GM19463 (cell line): Measurements from ENCODE around the gene DYRK1A.

Source experiments
- ATAC-seq: cut with Tn5 transposase; IDR thresholded peaks from one replicate; pipeline ENCODE4 v1.9.1; 2021; ENCODE audit warnings: mild to moderate bottlenecking, moderate library complexity; ENCODE audit not compliant: unreplicated experiment

Gene DYRK1A

GRCh38 chr21:37475186-37475868 is 108.8 kb downstream of the DYRK1A start:
- ATAC-seq: no peak

GRCh38 chr21:37478794-37479193 is 112.2 kb downstream of the DYRK1A start:
- no peak for ATAC-seq

GRCh38 chr21:37483776-37484175 is 117.2 kb downstream of the DYRK1A start:
- no peak for ATAC-seq

- no peak for ATAC-seq
Observed at GRCh38 chr21:37484535-37485474, 118.2 kb downstream of the DYRK1A start.

DNA sequence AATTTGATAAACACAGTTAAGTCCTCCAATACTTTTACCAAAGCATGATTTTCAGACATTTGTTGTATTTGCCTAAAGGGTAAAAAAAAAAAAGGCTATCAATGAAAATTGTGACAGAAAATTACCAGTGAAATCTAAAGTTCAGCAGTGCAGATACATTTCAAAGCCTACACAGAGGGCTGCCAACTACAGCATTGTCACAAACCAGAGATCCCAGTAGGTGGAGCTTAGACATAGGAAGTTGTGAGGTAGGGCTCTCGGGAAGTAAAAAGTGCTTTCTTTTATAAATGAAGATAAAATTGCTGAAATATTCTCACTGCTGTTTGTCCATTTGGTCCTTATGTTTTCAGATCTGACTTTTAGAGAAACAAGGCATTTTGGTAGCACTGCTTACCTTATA is 123.0 kb downstream of the DYRK1A start:
- no peak for ATAC-seq

DNA sequence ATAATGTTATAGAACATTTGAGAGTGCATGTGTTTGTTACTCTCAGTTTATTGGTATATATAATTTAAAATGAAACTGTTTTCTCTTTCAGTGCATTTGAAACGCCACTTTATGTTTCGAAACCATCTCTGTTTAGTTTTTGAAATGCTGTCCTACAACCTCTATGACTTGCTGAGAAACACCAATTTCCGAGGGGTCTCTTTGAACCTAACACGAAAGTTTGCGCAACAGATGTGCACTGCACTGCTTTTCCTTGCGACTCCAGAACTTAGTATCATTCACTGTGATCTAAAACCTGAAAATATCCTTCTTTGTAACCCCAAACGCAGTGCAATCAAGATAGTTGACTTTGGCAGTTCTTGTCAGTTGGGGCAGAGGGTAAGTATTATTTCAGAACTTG is 123.5 kb downstream of the DYRK1A start:
- no peak for ATAC-seq

DNA sequence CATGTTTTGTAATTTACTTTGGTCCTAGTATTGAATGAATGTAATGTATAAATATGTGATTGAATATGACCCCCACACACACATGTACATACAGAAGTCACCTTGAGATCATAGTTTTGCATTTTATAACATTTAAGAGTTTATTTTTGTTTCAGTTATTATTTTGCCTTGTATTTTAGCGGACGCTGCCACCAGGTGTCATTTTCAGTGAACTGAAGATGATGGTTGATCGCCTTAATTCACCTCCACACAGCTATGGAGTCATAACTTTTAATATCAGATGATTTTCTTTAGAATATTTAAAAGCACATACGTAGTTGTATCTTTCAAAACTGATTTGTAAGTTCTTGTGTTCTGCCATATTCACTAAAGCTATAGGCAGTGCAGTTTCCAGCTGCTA is 130.4 kb downstream of the DYRK1A start:
- ATAC-seq: no peak

DNA sequence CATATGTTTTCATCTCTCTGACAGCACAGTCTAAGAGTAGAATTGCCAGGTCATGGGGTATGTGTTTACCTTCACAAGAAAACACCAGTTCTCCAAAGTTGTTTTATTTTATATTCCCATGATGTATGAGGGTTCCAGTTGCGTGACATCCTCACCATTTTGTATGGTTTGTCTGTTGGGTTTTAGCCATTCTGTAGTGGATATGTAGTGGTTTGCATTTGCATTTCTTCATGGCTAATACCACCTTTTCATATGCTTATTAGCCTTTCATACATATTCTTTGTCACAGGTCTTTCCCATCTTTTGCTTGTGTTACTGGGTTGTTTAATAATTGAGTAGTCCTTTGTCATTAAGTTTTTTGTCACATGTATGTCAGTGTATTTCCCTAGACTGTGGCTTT is 132.1 kb downstream of the DYRK1A start:
- ATAC-seq: no peak

GRCh38 chr21:37502947-37503346 is 136.4 kb downstream of the DYRK1A start:
- ATAC-seq: no peak

DNA sequence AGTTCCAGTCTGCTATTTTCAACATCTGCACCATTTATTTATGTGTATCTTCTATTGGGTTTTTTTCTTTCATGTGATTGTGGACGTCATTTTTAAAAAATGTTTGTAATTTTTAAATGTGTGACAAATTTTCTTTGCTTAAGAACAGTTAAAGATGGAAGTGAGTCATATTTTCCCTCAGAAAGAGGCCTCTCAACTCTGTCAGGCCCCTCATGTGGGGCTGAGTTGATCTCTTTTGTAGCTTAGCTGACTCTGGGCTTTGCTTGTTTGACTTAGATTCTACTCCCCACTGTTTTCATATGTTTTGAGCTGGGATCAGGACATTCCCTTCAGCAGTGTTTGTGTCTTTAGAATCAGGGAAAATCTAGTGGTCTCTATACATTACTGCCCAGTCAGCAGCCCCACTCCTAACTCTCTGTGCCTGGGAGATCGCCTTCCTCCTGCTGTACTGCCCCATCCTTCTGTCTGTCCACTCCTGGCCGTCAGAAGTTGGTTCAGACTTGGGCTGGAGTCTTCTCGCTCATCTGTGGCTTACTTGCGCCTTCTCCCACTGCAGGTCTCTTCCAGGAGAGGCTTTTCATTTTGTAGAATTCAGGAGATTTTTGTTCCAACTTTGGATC is 137.4 kb downstream of the DYRK1A start:
- no peak for ATAC-seq

DNA sequence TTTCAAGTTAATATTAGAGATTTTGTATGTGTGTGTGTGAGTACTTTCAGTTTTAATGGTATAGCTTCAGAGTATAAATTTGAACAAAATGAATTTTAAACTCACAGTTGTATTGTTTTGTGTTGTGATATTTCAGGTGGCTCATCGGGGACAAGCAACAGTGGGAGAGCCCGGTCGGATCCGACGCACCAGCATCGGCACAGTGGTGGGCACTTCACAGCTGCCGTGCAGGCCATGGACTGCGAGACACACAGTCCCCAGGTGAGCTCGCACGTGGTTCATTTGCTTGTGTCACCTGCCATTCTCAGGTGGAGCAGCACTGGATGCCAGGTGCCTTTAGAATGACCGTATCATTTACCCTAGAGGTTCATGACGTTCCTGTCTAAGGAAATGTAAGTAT is 139.4 kb downstream of the DYRK1A start:
- no peak for ATAC-seq

- no peak for ATAC-seq
Observed at GRCh38 chr21:37507716-37508115, 141.1 kb downstream of the DYRK1A start.

DNA sequence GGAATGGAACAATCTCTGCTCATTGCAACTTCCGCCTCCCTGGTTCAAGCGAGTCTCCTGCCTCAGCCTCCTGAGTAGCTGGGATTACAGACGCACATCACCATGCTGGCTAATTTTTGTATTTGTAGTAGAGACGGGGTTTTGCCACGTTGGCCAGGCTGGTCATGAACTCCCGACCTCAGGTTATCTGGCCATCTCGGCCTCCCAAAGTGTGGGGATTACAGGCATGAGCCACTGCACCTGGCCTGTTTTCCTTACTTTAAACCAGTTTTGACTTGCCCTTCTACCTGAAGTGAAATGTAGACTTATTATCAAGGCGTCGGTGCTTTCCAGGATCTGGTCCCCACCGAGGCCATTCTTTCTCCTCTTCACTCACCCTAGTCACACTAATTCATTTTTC is 141.8 kb downstream of the DYRK1A start:
- ATAC-seq: no peak

GRCh38 chr21:37509802-37510393 is 143.3 kb downstream of the DYRK1A start:
- ATAC-seq: no peak

DNA sequence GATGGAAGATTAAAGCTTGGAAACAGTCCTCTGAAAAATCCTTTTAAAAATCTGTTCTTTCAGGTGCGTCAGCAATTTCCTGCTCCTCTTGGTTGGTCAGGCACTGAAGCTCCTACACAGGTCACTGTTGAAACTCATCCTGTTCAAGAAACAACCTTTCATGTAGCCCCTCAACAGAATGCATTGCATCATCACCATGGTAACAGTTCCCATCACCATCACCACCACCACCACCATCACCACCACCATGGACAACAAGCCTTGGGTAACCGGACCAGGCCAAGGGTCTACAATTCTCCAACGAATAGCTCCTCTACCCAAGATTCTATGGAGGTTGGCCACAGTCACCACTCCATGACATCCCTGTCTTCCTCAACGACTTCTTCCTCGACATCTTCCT is 145.3 kb downstream of the DYRK1A start:
- ATAC-seq: no peak

- ATAC-seq: no peak
Observed at GRCh38 chr21:37513383-37513782, 146.8 kb downstream of the DYRK1A start.

DNA sequence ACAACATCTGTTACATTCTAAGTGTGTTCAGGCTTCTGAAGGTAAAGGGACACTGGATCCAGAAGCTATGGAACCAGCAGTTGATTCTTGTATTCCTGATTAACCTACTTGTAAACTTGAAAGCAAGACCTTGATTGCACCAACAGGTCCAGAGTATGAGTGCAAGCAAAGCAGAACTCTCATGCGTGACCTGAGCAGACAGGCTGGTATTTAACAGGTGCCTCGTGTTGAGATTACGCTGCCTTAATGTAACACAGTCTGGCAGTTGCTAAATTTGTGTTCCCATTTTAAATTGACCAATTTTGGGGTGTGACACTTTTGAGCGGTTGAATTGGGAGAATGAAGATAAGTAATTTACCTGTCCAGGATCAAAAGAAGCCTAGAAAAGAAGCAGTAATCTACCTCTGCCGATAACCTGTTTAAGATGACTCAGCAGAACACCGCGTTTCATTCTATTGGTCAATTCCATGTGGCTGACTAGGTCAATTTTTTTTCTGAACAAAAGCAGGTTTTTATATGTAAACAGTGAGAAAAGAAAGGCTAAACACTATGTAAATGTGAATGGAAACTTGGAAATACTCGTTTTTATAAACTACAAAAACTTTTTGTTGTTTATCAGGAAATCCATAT is 147.6 kb downstream of the DYRK1A start:
- ATAC-seq: no peak

- ATAC-seq: no peak
Observed at GRCh38 chr21:37516998-37517397, 150.4 kb downstream of the DYRK1A start.

GRCh38 chr21:37520801-37521200 is 154.2 kb downstream of the DYRK1A start:
- no peak for ATAC-seq

- no peak for ATAC-seq
Observed at GRCh38 chr21:37521658-37522057, 155.1 kb downstream of the DYRK1A start.
